Neural cell (in vitro differentiated cells): ENCODE measurements around the gene CSMD2. TPM values are rescaled to one million over a fixed set of nuclear protein-coding genes. Genes with fewer than 3 reads are reported as not detected.

Experiments used
- H2AFZ ChIP-seq: fragments of 200-600, 300-800 bp; sonication (generic), shearing (Covaris generic); 2 replicates; pipeline ENCODE4 v1.6.0; 2014; ENCODE audit warnings: low read depth, mild to moderate bottlenecking, antibody characterized with exemption, low read length, moderate library complexity
- H3F3A ChIP-seq: fragments of 200-600 bp; shearing (Covaris generic); 2 replicates; pipeline ENCODE4 v1.6.1; 2016; ENCODE audit warnings: mild to moderate bottlenecking, moderate library complexity, mixed read lengths, antibody characterized with exemption, low read length; ENCODE audit not compliant: insufficient read depth, poor library complexity, severe bottlenecking
- H3K27ac ChIP-seq: fragments of 200-600, 300-800 bp; sonication (generic), shearing (Covaris generic); 2 replicates; pipeline ENCODE4 v1.5.1; 2014; ENCODE audit warnings: mild to moderate bottlenecking, low read length, moderate library complexity
- H3K27me3 ChIP-seq: fragments of 300-800, 200-600 bp; sonication (generic), shearing (Covaris generic); 2 replicates; pipeline ENCODE4 v1.6.0; 2014; ENCODE audit warnings: mild to moderate bottlenecking, low read depth, low read length, moderate library complexity; ENCODE audit not compliant: insufficient read depth
- H3K36me3 ChIP-seq: fragments of 300-800, 200-600 bp; sonication (generic), shearing (Covaris generic); 2 replicates; pipeline ENCODE4 v1.5.1; 2014; ENCODE audit warnings: mild to moderate bottlenecking, antibody characterized with exemption, low read length, moderate library complexity; ENCODE audit not compliant: insufficient read depth
- H3K4me2 ChIP-seq: fragments of 300-800, 200-600 bp; sonication (generic), shearing (Covaris generic); 2 replicates; pipeline ENCODE4 v1.6.0; 2014; ENCODE audit warnings: mild to moderate bottlenecking, low read length
- H3K4me3 ChIP-seq: fragments of 300-800, 200-600 bp; sonication (generic), shearing (Covaris generic); 2 replicates; pipeline ENCODE4 v1.5.1; 2014; ENCODE audit warnings: mild to moderate bottlenecking, low read length, moderate library complexity
- H3K79me2 ChIP-seq: fragments of 200-600 bp; shearing (Covaris generic); replicated peaks from 2 replicates; pipeline ENCODE4 v1.6.0; 2014; ENCODE audit warnings: mild to moderate bottlenecking, low read length, moderate library complexity; ENCODE audit not compliant: insufficient read depth
- H3K9ac ChIP-seq: fragments of 300-800, 200-600 bp; sonication (generic), shearing (Covaris generic); 2 replicates; pipeline ENCODE4 v1.6.1; 2016; ENCODE audit warnings: mild to moderate bottlenecking, low read length, mixed read lengths
- H3K9me2 ChIP-seq: fragments of 200-600 bp; shearing (Covaris generic); 2 replicates; pipeline ENCODE4 v1.6.1; 2016; ENCODE audit warnings: mild to moderate bottlenecking, low read length, mixed read lengths; ENCODE audit not compliant: insufficient read depth
- H3K9me3 ChIP-seq: fragments of 200-600, 300-800 bp; sonication (generic), shearing (Covaris generic); 2 replicates; pipeline ENCODE4 v1.6.1; 2016; ENCODE audit warnings: mild to moderate bottlenecking, mixed run types, low read length, moderate library complexity, mixed read lengths
- H4K20me1 ChIP-seq: fragments of 200-600 bp; shearing (Covaris generic); 2 replicates; pipeline ENCODE4 v1.6.1; 2016; ENCODE audit warnings: mild to moderate bottlenecking, mixed run types; ENCODE audit not compliant: insufficient read depth
- EP300 ChIP-seq: fragments of 450-650 bp; conservative IDR thresholded peaks from 2 replicates; pipeline ENCODE4 v1.6.1; 2014; ENCODE audit warnings: antibody characterized with exemption, mild to moderate bottlenecking, moderate library complexity; ENCODE audit not compliant: poor library complexity, severe bottlenecking
- EZH2 ChIP-seq: fragments of 200-600, 300-800 bp; shearing (Covaris generic), sonication (generic); IDR thresholded peaks from 2 replicates; pipeline ENCODE4 v1.6.1; 2014; ENCODE audit warnings: antibody characterized with exemption, low read length, borderline replicate concordance, mild to moderate bottlenecking; ENCODE audit not compliant: insufficient read depth, poor library complexity, severe bottlenecking
- MXI1 ChIP-seq: fragments of 450-650 bp; conservative IDR thresholded peaks from 2 replicates; pipeline ENCODE4 v1.6.1; 2014; ENCODE audit warnings: antibody characterized with exemption, mild to moderate bottlenecking; ENCODE audit not compliant: poor library complexity, severe bottlenecking
- POLR2AphosphoS5 ChIP-seq: IDR thresholded peaks from 2 replicates; pipeline ENCODE4 v1.6.1; 2012
- RAD21 ChIP-seq: fragments of 450-650 bp; conservative IDR thresholded peaks from 2 replicates; pipeline ENCODE4 v1.6.1; 2014; ENCODE audit warnings: antibody characterized with exemption, mild to moderate bottlenecking, moderate library complexity
- SMC3 ChIP-seq: fragments of 450-650 bp; conservative IDR thresholded peaks from 2 replicates; pipeline ENCODE4 v1.6.1; 2014; ENCODE audit warnings: antibody characterized with exemption, mild to moderate bottlenecking, moderate library complexity; ENCODE audit not compliant: poor library complexity
- TAF1 ChIP-seq: IDR thresholded peaks from 2 replicates; pipeline ENCODE4 v1.6.1; 2012; ENCODE audit warnings: low read depth
- polyA plus RNA-seq: library from polyadenylated mRNA; depleted of rRNA; stranded (reverse); fragments of >200 nt; gene quantifications from 2 replicates; pipeline ENCODE4 v1.2.3, GENCODE V29; 2014
- TF ChIP-seq, protein P1 (sequence below): fragments of 450-650 bp; IDR thresholded peaks from 2 replicates; pipeline ENCODE4 v1.5.1; 2014; ENCODE audit warnings: antibody characterized with exemption, mild to moderate bottlenecking, moderate library complexity; ENCODE audit not compliant: poor library complexity, severe bottlenecking
- TF ChIP-seq, protein P2 (sequence below): IDR thresholded peaks from 2 replicates; pipeline ENCODE4 v1.6.1; 2012; ENCODE audit warnings: borderline replicate concordance

Gene CSMD2
- polyA plus RNA-seq, 1 donor from 2014 or later, result 9.6 TPM

DNA sequence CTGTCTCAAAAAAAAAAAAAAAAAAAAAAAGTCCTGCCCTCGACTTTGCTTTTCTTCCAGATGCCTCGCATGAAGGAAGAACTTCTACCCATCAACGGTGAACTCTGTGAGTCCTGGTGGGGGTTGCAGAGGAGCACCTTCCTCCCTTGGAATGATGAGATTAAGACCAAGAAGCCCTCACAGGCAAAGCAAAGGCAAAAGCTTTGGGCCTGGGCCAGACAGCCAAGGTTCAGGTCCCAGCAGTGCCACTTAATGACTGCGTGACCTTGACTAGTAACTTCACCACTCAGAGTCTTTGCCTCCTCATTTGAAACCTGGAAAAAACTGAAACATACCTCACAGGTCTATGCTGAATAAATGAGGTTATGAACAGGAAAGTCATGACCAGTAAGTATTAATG lies 637.1 kb downstream of the CSMD2 start:
- H4K20me1 ChIP-seq, result no peaks in the 10 kb centered on the region
- H3K9me2 ChIP-seq, result no peaks in the 10 kb centered on the region
- H3F3A ChIP-seq, result no peaks in the 10 kb centered on the region
- H3K9ac ChIP-seq, result no peak overlapping the region
- no peaks in the 10 kb centered on the region for H3K79me2 ChIP-seq
- no peaks in the 10 kb centered on the region for H3K9me3 ChIP-seq
- TF ChIP-seq, protein P1, sequence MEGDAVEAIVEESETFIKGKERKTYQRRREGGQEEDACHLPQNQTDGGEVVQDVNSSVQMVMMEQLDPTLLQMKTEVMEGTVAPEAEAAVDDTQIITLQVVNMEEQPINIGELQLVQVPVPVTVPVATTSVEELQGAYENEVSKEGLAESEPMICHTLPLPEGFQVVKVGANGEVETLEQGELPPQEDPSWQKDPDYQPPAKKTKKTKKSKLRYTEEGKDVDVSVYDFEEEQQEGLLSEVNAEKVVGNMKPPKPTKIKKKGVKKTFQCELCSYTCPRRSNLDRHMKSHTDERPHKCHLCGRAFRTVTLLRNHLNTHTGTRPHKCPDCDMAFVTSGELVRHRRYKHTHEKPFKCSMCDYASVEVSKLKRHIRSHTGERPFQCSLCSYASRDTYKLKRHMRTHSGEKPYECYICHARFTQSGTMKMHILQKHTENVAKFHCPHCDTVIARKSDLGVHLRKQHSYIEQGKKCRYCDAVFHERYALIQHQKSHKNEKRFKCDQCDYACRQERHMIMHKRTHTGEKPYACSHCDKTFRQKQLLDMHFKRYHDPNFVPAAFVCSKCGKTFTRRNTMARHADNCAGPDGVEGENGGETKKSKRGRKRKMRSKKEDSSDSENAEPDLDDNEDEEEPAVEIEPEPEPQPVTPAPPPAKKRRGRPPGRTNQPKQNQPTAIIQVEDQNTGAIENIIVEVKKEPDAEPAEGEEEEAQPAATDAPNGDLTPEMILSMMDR, result no peak
- TF ChIP-seq EP300 (no peak), SMC3 (no peak), EZH2 (no peak), MXI1 (no peak), TAF1 (no peak), RAD21 (no peak), POLR2AphosphoS5 (no peak)
- TF ChIP-seq, protein P2, sequence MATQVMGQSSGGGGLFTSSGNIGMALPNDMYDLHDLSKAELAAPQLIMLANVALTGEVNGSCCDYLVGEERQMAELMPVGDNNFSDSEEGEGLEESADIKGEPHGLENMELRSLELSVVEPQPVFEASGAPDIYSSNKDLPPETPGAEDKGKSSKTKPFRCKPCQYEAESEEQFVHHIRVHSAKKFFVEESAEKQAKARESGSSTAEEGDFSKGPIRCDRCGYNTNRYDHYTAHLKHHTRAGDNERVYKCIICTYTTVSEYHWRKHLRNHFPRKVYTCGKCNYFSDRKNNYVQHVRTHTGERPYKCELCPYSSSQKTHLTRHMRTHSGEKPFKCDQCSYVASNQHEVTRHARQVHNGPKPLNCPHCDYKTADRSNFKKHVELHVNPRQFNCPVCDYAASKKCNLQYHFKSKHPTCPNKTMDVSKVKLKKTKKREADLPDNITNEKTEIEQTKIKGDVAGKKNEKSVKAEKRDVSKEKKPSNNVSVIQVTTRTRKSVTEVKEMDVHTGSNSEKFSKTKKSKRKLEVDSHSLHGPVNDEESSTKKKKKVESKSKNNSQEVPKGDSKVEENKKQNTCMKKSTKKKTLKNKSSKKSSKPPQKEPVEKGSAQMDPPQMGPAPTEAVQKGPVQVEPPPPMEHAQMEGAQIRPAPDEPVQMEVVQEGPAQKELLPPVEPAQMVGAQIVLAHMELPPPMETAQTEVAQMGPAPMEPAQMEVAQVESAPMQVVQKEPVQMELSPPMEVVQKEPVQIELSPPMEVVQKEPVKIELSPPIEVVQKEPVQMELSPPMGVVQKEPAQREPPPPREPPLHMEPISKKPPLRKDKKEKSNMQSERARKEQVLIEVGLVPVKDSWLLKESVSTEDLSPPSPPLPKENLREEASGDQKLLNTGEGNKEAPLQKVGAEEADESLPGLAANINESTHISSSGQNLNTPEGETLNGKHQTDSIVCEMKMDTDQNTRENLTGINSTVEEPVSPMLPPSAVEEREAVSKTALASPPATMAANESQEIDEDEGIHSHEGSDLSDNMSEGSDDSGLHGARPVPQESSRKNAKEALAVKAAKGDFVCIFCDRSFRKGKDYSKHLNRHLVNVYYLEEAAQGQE, result no peak
- H3K27ac ChIP-seq, result no peak overlapping the region
- H3K4me3 ChIP-seq, result no peak overlapping the region
- no peak overlapping the region for H2AFZ ChIP-seq
- H3K4me2 ChIP-seq, result no peak overlapping the region
- H3K36me3 ChIP-seq, result peaks cover 19% of the 10 kb centered on the region
- no peaks in the 10 kb centered on the region for H3K27me3 ChIP-seq

DNA sequence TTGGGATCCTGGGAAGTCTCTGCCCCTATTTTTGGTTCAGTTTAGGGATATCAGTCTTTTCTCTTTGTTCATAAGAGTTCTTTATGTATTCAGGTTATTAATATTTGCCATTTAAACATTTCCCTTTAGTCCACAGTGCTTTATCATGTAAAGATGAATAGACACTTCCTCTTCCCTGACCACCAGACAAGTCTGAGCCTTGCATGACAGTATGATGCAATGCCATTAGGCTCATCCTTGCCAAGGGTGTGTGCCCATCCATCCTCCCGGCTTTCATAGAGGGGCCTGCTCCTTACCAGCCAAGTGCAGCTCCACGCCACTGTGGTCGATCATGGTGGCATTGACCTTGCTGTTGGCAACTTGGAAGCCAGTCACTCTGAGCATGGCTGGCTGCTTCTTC lies 640.4 kb downstream of the CSMD2 start:
- Histone ChIP-seq H3K27ac (no peak overlapping the region), H3K4me3 (no peak overlapping the region), H3K9me2 (no peaks in the 10 kb centered on the region), H2AFZ (no peak overlapping the region), H3K4me2 (no peak overlapping the region), H3K9me3 (no peaks in the 10 kb centered on the region), H3K79me2 (no peaks in the 10 kb centered on the region), H3K9ac (no peak overlapping the region), H4K20me1 (no peaks in the 10 kb centered on the region), H3K27me3 (no peaks in the 10 kb centered on the region), H3K36me3 (peaks cover 21% of the 10 kb centered on the region), H3F3A (no peaks in the 10 kb centered on the region)
- TF ChIP-seq, protein P1, result no peak
- TF ChIP-seq, protein P2, result no peak
- no peak for TF ChIP-seq EP300
- TF ChIP-seq POLR2AphosphoS5, result no peak
